ENCODE data around the gene SIAH1.
"Not testable (repeated sequence)": the region's sequence is repeated elsewhere in the genome, so short reads cannot be mapped to it uniquely, and the experiment has no call there.

The SIAH1 gene

DNA sequence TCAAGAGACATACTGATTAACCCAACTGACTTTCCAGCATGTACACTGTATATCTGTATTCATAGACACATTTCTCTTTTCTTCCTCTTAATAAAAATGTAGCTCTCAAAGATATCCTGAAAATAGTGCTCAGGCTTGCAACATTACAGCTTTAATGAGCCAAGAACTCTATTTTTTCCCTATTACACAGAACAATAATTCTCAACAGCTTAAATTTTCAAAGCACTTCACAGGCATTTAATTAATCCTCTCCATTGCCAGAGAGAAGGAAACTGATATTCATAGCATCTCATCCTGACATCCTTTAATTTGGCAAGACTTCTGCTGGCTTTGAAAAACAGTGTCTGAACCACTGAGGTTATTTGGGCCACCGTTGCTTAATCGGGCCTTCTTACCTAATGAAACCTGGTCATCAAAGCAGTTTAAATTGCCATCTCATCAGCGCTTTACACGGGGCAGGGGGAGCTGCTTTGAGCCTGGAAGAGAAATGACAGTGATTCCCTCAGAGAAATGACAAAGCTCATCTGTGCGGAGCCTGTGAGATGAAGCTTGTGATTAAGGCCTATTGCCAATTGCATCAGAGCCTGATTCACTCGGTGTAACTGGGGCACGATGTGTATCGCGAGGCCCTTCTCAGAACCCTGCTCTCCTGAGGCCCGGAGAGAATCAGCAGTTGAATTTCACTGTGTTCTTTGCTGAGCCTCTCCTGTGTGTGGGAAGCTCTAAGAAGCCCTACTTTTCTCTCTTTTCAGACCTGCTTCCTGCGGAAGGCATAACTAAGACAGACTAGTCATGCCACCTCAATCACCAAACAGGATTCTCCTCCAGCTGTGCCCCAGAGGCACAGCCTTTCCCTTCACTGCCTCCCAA is 8.5 kb upstream of the SIAH1 start:
- no peak for DNase-seq (ENCODE audit: low read depth in 3 of 3, low spot score in 1 of 3)

- DNase-seq (ENCODE audit: low read depth in 3 of 3, low spot score in 1 of 3) = no peak
Measured at GRCh38 chr16:48392407-48392806, 7.2 kb upstream of the SIAH1 start.

- DNase-seq (ENCODE audit: low read depth in 3 of 3, low spot score in 1 of 3) = no peak
Measured at GRCh38 chr16:48386559-48387312, 1.5 kb upstream of the SIAH1 start.

DNA sequence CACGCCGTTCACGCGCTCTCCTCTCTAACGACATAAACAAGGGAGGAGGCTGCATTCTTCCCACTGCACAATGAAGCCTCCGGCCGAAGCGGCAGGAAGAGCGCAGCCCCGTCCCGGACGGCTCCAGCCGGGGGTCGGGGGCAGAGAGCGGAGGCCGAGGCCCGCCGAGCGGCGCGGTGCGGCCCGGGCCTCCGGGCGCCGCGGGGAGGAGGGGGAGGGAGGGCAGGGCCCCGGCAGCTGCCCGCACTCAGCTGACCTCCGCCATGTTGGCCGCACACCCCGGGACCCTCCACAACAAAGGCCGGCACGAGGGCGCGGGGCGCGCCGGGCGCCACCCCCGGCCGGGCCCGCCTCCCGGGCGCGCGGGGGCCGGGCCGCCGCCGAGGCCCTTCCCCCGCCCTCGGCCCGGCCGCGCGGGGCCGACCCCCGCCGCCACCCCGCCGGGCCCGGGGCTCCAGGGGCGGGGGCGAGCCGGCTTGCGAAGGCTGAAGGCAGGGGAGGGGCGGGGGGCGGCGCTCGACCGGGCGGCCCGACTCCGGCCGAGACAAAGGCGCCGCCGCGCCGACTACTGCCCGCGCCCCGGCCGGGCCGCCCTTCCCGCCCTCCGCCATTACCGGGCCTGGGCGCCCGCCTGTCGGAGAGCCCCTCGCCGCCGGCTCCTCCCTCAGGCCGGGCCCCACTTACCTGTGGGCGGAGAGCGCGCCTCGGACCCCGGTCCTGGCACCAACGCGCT is 527 bp downstream of the SIAH1 start:
- peak in 1 of 3 donors; percentile 15 for DNase-seq (ENCODE audit: low read depth in 3 of 3, low spot score in 1 of 3)

DNA sequence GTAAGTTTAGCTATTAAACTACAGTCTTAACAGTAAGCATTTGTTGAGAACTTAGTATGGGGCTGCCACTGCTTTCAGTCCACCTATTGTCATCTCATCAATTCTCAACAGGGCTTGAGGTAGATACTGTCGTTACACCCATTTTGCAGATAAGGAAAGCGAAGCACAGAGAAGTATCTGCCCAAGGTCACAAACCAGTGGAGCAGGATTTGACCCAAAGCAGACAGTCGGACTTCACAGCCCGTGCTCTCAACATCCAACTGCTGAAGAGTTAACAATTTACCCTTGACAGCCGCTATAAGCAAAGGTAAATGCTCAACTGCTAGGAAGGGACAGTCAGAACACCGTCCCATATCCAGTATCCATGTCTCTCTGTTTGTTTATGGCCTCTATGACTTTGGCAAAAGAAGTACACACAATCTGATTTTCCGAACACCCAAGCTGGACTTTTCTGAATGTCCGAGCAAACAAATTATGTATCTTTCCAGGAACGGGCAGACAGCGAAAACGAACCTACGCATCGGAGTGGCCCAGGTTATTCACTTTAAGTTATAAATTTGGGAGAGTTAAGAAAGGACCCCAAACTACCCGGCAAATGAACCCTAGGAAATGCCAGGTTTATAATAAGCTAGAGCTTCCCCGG is 1.2 kb downstream of the SIAH1 start:
- no peak for DNase-seq (ENCODE audit: low read depth in 3 of 3, low spot score in 1 of 3)

DNA sequence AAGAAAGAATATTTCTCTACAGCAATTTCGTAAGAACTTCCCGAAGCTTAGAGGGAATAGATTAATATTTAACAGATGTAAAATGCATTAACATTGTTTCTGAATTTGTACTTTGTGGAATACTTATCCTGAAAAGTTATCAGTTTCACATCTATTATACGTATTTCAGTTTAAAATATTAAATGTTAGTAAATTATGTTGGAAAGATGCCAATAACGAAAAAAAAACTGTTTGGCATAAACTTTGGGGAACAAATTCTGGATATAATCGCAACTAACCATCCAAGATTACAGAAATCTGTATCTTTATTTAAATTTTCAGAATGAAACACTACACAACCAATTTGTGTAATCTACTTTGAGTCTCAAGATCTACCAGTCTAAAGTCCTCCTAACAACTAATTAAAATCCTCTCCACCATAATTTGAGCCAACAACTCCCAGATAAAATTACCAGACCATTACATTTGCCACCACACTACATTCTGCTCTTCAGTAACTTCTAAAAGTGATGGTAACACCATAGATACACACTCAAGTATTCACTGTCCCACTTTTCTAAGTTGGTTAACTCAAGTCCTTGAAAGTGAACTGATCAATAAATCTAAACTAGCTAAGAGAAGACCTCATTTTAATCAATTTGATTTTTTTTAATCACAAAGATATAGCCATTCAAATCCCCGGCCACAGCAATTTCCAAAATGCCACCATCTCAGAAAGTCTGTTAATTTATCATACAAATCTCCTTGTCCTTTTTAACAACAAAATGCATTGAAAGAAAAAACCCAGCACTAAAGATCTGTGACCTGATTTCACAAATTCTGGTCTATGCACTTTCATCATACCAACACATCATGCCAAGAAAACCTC is 2.0 kb downstream of the SIAH1 start:
- DNase-seq (ENCODE audit: low read depth in 3 of 3, low spot score in 1 of 3) = no peak

- no peak for DNase-seq (ENCODE audit: low read depth in 3 of 3, low spot score in 1 of 3)
Measured at GRCh38 chr16:48382131-48382530, 3.1 kb downstream of the SIAH1 start.

- no peak for DNase-seq (ENCODE audit: low read depth in 3 of 3, low spot score in 1 of 3)
Measured at GRCh38 chr16:48381201-48381600, 4.0 kb downstream of the SIAH1 start.

GRCh38 chr16:48378836-48379235 is 6.4 kb downstream of the SIAH1 start:
- no peak for DNase-seq (ENCODE audit: low read depth in 3 of 3, low spot score in 1 of 3)

DNA sequence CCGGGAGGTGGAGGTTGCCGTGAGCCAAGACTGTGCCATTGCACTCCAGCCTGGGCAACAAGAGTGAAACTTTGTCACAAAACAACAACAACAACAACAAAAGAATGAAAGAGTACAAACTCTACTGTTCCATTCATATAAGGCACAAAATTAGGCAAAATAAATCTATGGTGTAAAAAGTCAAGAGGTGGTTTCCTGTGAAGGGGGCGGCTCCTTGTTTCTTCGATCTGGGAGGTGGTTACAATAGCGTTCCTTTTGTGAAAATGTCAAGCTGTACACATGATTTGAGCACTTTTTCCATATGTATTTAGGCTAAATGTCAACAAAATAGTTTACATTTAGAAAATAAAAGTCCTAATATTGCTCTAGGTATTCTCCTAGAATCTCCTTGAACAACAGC is 6.9 kb downstream of the SIAH1 start:
- no peak for DNase-seq (ENCODE audit: low read depth in 3 of 3, low spot score in 1 of 3)

DNA sequence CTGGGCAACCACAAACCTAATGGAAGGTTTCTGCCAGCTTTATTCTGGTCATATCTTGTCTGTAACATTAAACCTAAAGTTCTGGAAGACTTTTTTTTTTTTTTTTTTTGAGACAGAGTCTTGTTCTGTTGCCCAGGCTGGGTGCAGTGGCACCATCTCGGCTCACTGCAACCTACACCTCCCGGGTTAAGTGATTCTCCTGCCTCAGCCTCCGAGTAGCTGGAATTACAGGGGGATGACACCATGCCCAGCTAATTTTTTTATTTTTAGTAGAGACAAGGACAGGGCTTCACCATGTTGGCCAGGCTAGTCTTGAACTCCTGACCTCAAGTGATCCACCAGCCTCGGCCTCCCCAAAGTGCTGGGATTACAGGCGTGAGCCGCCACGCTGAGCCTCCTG is 7.9 kb downstream of the SIAH1 start:
- not testable (repeated sequence) for DNase-seq (ENCODE audit: low read depth in 3 of 3, low spot score in 1 of 3)

DNA sequence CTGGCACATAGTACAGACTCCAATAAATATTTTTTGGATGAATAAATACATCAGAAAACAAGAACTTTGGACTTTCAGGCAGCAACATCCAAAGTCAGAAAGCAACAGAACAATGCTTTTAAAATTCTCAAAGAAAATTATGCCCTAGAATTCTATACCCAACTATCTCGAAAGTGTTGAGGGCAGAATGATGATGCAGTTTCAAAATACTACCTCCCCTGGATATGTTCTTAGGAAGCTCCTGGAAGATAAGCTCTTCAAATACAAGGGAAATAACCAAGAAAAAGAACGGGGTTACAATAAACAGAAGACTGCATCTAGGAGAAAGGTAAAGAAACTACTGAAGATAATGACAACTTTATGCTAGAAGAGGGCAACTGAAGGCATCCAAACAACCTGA is 11.0 kb downstream of the SIAH1 start:
- DNase-seq (ENCODE audit: low read depth in 3 of 3, low spot score in 1 of 3) = no peak

DNA sequence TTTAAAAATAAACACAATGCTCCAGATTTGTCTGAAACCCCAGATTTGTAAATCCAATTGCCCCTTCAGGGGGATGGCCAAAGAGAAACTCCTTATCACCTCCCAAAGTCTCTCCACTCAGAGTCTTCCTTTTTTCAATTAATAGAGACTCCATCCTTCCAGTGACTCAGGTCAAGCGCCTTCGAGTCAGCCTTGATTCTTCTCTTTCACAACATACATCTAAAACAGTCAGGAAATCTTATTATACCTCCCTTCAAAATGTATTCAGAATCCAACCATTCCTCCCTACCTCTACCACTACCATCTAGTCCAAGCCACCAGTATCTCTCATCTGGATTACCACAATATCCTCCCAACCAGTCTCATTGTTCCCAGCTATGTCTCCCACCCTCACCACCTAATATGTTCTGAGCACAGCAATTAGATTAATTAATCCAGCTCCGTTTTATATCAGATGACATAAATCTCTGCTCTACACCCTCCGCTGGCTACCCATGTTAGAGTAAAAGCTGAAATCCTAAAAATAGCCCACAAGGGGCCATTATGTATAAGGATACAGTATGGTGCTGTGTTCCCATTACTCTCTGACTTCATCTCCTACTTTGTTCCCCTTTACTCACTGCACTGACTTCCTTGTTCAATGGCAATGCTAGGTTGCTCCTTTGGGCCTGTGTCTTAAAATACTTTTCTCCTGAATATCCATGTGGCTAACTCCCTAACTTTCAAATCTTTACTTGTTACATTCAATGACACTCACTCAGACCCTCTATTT is 11.8 kb downstream of the SIAH1 start:
- no peak for DNase-seq (ENCODE audit: low read depth in 3 of 3, low spot score in 1 of 3)

- DNase-seq (ENCODE audit: low read depth in 3 of 3, low spot score in 1 of 3) = no peak
Measured at GRCh38 chr16:48372744-48373143, 12.5 kb downstream of the SIAH1 start.

DNA sequence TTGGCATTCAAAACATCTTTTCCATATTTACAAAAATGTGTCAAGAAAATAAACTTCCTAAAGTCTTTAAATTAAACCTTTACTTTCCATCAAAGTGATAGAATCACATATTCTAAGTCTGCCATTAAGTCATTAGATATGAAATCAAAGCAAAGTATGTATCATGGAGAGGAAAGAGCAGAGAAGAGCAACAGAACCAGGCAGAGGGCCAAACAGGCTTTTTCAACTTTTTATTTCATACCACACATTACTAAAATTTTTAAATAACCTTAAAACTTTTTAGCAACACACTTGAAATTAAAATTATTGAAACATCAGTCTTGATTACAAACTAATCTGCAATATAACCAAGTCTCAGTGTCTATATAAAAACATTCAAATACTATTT is 13.8 kb downstream of the SIAH1 start:
- DNase-seq (ENCODE audit: low read depth in 3 of 3, low spot score in 1 of 3) = no peak

DNA sequence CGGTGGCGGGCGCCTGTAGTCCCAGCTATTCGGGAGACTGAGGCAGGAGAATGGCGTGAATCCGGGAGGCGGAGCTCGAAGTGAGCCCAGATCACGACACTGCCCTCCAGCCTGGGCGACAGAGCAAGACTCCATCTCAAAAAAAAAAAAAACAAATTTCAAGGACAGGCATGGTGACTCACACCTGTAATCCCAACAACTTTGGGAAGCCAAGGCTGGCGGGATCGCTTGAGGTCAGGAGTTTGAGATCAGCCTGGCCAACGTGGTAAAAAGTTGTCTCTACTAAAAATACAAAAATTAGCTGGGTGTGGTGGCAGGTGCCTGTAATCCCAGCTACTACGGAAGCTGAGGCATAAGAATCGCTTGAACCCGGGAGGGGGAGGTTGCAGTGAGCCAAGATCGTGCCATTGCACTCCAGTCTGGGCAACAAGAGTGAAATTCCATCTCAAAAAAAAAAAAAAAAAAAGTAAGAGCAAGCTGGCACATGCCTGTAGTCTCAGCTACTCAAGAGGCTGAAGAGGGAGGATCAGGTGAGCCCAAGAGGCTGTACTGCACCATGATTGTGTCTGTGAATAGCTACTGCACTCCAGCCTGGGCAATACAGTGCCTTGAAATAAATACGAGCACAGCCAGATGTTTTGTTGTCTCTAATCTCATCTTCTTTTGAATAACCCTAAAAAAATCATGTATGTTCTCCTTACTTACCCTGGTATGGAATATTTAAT is 14.4 kb downstream of the SIAH1 start:
- DNase-seq (ENCODE audit: low read depth in 3 of 3, low spot score in 1 of 3) = not testable (repeated sequence)

DNA sequence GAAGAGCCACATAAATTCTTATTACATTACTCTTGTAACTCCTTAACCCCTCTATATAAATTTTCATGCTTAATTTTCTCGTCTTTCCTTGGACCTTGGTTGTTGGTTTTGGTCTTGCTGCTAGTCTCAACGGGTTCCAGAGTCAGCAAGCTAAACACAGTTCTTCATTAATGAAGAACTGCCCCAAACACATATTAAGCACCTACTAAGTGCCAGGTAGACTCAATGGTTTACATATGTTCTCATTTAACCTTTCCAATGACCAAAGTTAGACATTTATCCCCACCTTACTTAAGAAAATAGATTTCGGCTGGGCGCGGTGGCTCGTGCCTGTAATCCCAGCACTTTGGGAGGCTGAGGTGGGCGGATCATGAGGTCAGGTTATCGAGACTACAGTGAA is 15.0 kb downstream of the SIAH1 start:
- DNase-seq (ENCODE audit: low read depth in 3 of 3, low spot score in 1 of 3) = no peak

- DNase-seq (ENCODE audit: low read depth in 3 of 3, low spot score in 1 of 3) = no peak
Measured at GRCh38 chr16:48369765-48370164, 15.4 kb downstream of the SIAH1 start.
